ENCODE data around the gene ARHGAP4.

ARHGAP4 gene

DNA sequence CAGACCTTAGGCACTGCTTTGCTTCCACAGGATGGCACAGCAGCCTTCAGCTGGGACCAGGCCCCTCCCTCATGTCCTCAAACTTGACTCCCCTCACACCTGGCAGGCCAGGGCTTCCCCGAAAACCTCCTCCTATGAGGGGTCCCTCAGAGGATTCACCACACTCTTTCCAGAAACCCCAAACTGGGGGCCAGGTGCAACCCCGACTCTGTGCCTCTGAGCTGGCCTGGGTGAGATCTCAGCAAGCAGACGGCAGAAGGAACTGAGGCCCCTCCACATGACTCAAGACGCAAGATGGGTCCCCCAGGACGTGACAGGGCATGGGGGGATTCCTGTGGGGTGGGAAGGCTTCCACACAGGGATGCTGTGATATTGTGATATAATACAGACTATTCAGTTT lies 39.3 kb upstream of the ARHGAP4 start:
- no peak for DNase-seq
- H3K4me3 ChIP-seq (ENCODE audit: low read depth, low read length) = no peak overlapping the region
- TF ChIP-seq, protein P1, sequence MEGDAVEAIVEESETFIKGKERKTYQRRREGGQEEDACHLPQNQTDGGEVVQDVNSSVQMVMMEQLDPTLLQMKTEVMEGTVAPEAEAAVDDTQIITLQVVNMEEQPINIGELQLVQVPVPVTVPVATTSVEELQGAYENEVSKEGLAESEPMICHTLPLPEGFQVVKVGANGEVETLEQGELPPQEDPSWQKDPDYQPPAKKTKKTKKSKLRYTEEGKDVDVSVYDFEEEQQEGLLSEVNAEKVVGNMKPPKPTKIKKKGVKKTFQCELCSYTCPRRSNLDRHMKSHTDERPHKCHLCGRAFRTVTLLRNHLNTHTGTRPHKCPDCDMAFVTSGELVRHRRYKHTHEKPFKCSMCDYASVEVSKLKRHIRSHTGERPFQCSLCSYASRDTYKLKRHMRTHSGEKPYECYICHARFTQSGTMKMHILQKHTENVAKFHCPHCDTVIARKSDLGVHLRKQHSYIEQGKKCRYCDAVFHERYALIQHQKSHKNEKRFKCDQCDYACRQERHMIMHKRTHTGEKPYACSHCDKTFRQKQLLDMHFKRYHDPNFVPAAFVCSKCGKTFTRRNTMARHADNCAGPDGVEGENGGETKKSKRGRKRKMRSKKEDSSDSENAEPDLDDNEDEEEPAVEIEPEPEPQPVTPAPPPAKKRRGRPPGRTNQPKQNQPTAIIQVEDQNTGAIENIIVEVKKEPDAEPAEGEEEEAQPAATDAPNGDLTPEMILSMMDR (IDR thresholded peaks at IDR 0.05; ENCODE audit: low read depth, low read length, missing control alignments) = no peak
- H3K27ac ChIP-seq = no peak overlapping the region
- H3K27me3 ChIP-seq (replicated peaks) = no peaks in the 10 kb centered on the region
- in situ Hi-C loops (cut with HindIII; ENCODE audit: low pct_ligation_motif_present, low sequenced_read_pairs) = no loop called here
- peaks cover 33% of the 10 kb centered on the region for H3K36me3 ChIP-seq (replicated peaks)

DNA sequence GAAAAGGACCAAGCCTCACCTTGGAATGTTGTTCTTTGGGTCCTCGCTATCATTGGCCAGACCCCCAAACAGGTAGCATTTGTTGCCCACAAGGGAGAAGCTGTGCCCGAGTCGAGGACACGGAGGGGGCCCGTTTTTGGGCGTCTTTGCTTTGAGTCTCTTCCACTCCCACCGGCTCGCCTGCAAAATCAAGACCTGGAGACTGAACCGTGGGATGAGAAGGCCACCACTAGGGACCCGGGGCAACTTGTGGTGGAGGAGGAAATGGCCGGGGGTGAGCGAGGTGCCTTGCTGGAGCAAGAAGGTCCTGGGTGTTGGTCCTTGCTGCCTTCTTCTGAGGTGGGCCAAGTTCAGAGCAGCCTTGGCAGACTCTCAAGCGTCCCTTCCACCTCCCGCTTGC lies 38.0 kb upstream of the ARHGAP4 start:
- Histone ChIP-seq H3K27ac (no peak overlapping the region), H3K4me3 (ENCODE audit: low read depth, low read length) (no peak overlapping the region), H3K36me3 (replicated peaks) (peaks cover 44% of the 10 kb centered on the region), H3K27me3 (replicated peaks) (no peaks in the 10 kb centered on the region)
- TF ChIP-seq, protein P1 (IDR thresholded peaks at IDR 0.05; ENCODE audit: low read depth, low read length, missing control alignments) = no peak
- no peak for DNase-seq
- in situ Hi-C loops (cut with HindIII; ENCODE audit: low pct_ligation_motif_present, low sequenced_read_pairs) = no loop called here

DNA sequence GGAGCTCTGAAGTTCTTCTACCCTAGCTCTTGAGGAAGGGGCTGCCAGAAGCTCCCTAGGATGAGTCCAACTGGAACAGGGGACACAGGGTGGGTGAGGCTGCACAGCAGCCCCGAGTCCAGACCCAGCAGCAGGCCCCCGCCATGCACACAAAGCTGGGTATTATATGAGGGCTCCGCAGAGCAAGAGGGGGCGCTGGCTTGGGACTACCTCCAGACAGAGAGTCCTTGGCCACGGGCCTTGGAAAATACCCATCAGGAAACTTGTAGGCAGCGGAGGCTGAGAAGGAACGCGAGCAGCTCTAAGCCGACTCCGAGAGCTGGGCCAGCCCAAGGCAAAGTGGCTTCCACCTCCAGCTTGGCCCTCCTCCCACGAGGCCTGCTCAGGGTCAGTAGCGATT lies 37.5 kb upstream of the ARHGAP4 start:
- H3K36me3 ChIP-seq (replicated peaks) = peaks cover 46% of the 10 kb centered on the region

DNA sequence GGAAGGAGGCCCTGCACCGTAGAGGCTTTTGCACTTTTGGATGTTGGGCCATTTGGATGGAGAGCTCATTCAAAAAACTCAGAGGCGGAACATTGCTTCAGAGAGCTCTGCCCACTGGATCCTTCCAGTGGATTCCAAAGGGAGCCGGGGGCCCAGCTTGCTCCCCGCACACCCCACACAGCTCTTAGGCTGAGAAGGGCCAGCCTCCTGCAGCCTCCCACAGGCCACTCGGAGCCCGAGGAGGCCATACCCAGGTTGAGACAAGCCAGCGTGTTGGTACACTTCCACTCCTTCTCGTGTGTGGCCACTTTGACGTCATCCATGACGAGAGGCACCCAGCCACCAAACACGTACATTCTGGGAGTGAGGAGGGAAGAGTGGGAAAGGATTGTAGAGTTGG lies 35.2 kb upstream of the ARHGAP4 start:
- H3K36me3 ChIP-seq (replicated peaks) = peaks cover 63% of the 10 kb centered on the region
- in situ Hi-C loops (cut with HindIII; ENCODE audit: low pct_ligation_motif_present, low sequenced_read_pairs) = no loop called here
- TF ChIP-seq, protein P1 (IDR thresholded peaks at IDR 0.05; ENCODE audit: low read depth, low read length, missing control alignments) = no peak

More for the DNA sequence above, 37.5 kb upstream of the ARHGAP4 start:
- TF ChIP-seq, protein P1 (IDR thresholded peaks at IDR 0.05; ENCODE audit: low read depth, low read length, missing control alignments) = no peak
- no peak overlapping the region for H3K27ac ChIP-seq
- no peak overlapping the region for H3K4me3 ChIP-seq (ENCODE audit: low read depth, low read length)
- H3K27me3 ChIP-seq (replicated peaks) = no peaks in the 10 kb centered on the region
- in situ Hi-C loops (cut with HindIII; ENCODE audit: low pct_ligation_motif_present, low sequenced_read_pairs) = no loop called here
- no peak for DNase-seq

DNA sequence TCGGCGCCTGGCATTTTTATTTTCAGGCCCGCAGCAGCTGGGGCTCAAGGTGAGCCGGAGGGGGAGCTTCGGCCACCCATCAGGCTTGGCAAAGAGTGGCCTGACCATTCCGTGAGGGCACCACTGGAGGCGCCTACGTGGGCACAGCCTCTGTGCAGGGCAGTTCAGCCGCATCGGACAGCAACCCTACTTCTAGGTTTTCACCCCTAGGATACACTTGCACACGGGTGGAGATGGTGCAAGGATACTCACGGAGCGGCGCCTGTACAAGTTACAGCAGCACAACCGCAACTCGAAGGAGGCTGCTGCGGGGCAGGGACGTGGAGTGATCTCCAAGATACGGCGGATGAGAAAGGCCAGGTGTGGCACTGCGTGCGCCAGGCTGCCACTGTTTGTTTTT lies 34.7 kb upstream of the ARHGAP4 start:
- TF ChIP-seq, protein P1 (IDR thresholded peaks at IDR 0.05; ENCODE audit: low read depth, low read length, missing control alignments) = no peak
- Histone ChIP-seq H3K27me3 (replicated peaks) (no peaks in the 10 kb centered on the region), H3K36me3 (replicated peaks) (peaks cover 68% of the 10 kb centered on the region), H3K27ac (no peak overlapping the region), H3K4me3 (ENCODE audit: low read depth, low read length) (no peak overlapping the region)
- in situ Hi-C loops (cut with HindIII; ENCODE audit: low pct_ligation_motif_present, low sequenced_read_pairs) = no loop called here
- no peak for DNase-seq

More for the DNA sequence above, 35.2 kb upstream of the ARHGAP4 start:
- no peak overlapping the region for H3K27ac ChIP-seq
- no peak for DNase-seq
- H3K4me3 ChIP-seq (ENCODE audit: low read depth, low read length) = no peak overlapping the region
- H3K27me3 ChIP-seq (replicated peaks) = no peaks in the 10 kb centered on the region

DNA sequence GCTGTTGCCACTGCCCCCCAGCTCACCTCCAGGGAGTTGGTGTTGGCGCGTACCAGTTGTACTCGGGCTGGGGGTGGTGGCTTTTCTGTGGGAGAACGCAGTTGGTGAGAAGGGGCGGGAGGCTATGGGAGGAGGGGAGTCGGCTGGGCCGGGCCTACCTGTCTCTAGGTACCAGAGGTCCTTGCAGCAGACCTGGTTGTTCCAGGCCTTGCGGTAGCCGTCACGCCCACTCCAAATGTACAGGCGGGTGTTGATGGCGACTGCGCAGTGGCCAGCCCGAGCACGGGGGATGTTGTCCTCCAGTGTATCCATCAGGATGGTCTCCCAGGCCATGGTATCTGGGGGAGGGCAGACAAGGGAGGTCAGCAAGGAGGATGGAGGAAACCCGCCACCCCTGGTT lies 34.0 kb upstream of the ARHGAP4 start:
- H3K27ac ChIP-seq = no peak overlapping the region
- TF ChIP-seq, protein P1 (IDR thresholded peaks at IDR 0.05; ENCODE audit: low read depth, low read length, missing control alignments) = no peak
- in situ Hi-C loops (cut with HindIII; ENCODE audit: low pct_ligation_motif_present, low sequenced_read_pairs) = no loop called here
- H3K36me3 ChIP-seq (replicated peaks) = peaks cover 74% of the 10 kb centered on the region
- DNase-seq = no peak
- no peak overlapping the region for H3K4me3 ChIP-seq (ENCODE audit: low read depth, low read length)
- H3K27me3 ChIP-seq (replicated peaks) = no peaks in the 10 kb centered on the region
